Endothelial cell of umbilical vein (primary cell): Measurements from ENCODE around the gene DENND5A.
A peak's percentile ranks its signal among the peaks of the same experiment; 100 is the strongest.

Experiments used
- CTCF ChIP-seq, 2 donors: IDR thresholded peaks; 1 replicate in 1 of 2; 2 replicates in 1 of 2; pipeline ENCODE4 v1.5.1; 2011; ENCODE audit warnings: low read length in 2 of 2, mild to moderate bottlenecking in 2 of 2, moderate library complexity in 2 of 2, control low read depth in 1 of 2, inconsistent platforms in 1 of 2, low read depth in 1 of 2; ENCODE audit not compliant: insufficient read depth in 1 of 2; ENCODE audit errors: extremely low read depth in 1 of 2
- EZH2 ChIP-seq: IDR thresholded peaks from 2 replicates; pipeline ENCODE4 v1.6.1; 2012; ENCODE audit warnings: borderline replicate concordance, low read depth, mild to moderate bottlenecking, moderate library complexity, low read length, inconsistent platforms; ENCODE audit not compliant: severe bottlenecking
- JUN ChIP-seq: IDR thresholded peaks from 2 replicates; pipeline ENCODE4 v1.6.1; 2011; ENCODE audit warnings: borderline replicate concordance, low read depth; ENCODE audit not compliant: insufficient read length, insufficient read depth
- MAX ChIP-seq: IDR thresholded peaks from 2 replicates; pipeline ENCODE4 v1.6.1; 2011; ENCODE audit not compliant: insufficient read depth, insufficient read length
- MYC ChIP-seq: IDR thresholded peaks from one replicate; pipeline ENCODE4 v1.6.1; 2011; ENCODE audit warnings: mild to moderate bottlenecking, low read depth, low read length
- POLR2A ChIP-seq: IDR thresholded peaks from 2 replicates; pipeline ENCODE4 v1.6.1; 2012; ENCODE audit warnings: low read depth, mild to moderate bottlenecking, control low read depth, low read length
- POLR2AphosphoS5 ChIP-seq: IDR thresholded peaks from 2 replicates; pipeline ENCODE4 v1.6.1; 2012; ENCODE audit warnings: low read depth, mild to moderate bottlenecking, control low read depth, low read length, moderate library complexity; ENCODE audit not compliant: insufficient read depth

GRCh38 chr11:9095421-9095820, 169.7 kb downstream of the DENND5A start:
- TF ChIP-seq POLR2A (no peak), CTCF (IDR thresholded peaks at IDR 0.05; ENCODE audit: extremely low read depth in 1 of 2, insufficient read depth in 1 of 2, low read depth in 1 of 2, low read length in 2 of 2) (peak; percentile 16 to 17), EZH2 (no peak), POLR2AphosphoS5 (no peak), JUN (no peak), MAX (no peak), MYC (no peak)
